ENCODE data around the gene PPOX.

DNA sequence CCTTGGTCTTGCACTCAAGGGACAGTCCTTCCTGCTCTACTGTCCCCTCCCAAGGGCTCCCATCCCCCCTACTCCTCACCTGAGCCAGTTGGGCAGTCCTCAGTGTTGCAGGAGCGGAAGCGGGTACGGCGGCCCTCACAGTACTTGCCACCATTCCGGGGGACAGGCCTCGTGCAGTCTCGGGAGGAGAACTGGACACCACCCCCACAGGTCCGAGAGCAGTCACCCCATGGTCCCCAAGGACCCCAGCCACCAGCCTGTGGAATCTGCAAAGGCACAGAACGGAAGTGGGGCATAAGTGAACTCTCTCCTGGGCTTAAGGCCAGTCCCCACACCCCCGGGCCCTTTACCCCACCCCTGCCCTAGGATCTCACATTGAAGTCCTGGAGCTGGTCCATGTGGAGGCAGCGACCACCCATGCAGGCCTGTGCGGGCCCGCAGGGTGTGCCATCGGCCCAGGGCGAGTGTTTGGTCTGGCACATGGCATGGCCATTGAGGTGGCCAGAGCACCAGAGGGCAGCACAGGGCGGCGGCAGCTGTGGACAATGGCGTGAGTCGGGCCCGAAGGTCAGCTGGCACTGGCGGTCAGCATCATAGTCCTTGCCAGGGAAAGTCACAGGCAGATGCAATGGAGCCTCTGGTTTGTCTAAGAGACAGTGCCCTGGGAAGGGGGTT is 27.5 kb downstream of the PPOX start:
- TF ChIP-seq CTCF (IDR thresholded peaks at IDR 0.05; ENCODE audit: insufficient read depth, low read depth, low read length) (no peak), EZH2 (IDR thresholded peaks at IDR 0.05; ENCODE audit: insufficient read depth, low read length) (no peak)

All from astrocyte (in vitro differentiated cells and primary cell).